Effector memory CD4-positive, alpha-beta T cell (primary cell): ENCODE results near the gene ABI3.
"Not testable (repeated sequence)": the region's sequence is repeated elsewhere in the genome, so short reads cannot be mapped to it uniquely, and the experiment has no call there.

Source experiments
- DNase-seq, 3 donors: peaks; one replicate each; pipeline ENCODE4 v3.0.0-alpha.2; 2020
- H3K27ac ChIP-seq: 2 replicates; pipeline ENCODE4 v1.7.0; 2013; ENCODE audit warnings: mild to moderate bottlenecking, low read length, moderate library complexity; ENCODE audit not compliant: insufficient read depth, poor library complexity, severe bottlenecking
- H3K27me3 ChIP-seq: replicated peaks from 2 replicates; pipeline ENCODE4 v1.7.0; 2013; ENCODE audit warnings: mild to moderate bottlenecking, low read length; ENCODE audit not compliant: insufficient read depth, control insufficient read depth, poor library complexity, severe bottlenecking
- H3K36me3 ChIP-seq: 2 replicates; pipeline ENCODE4 v1.7.0; 2013; ENCODE audit warnings: mild to moderate bottlenecking, low read length, moderate library complexity; ENCODE audit not compliant: control insufficient read depth, insufficient read depth
- H3K4me1 ChIP-seq: 2 replicates; pipeline ENCODE4 v1.7.0; 2013; ENCODE audit warnings: low read length, mild to moderate bottlenecking; ENCODE audit not compliant: control insufficient read depth, insufficient read depth, poor library complexity, severe bottlenecking
- H3K4me3 ChIP-seq: 2 replicates; pipeline ENCODE4 v1.7.0; 2013; ENCODE audit warnings: low read length, low read depth, mild to moderate bottlenecking; ENCODE audit not compliant: insufficient read depth, poor library complexity, severe bottlenecking
- H3K9me3 ChIP-seq: 2 replicates; pipeline ENCODE4 v1.7.0; 2013; ENCODE audit warnings: mild to moderate bottlenecking, low read length, moderate library complexity; ENCODE audit not compliant: control insufficient read depth

ABI3 gene

DNA sequence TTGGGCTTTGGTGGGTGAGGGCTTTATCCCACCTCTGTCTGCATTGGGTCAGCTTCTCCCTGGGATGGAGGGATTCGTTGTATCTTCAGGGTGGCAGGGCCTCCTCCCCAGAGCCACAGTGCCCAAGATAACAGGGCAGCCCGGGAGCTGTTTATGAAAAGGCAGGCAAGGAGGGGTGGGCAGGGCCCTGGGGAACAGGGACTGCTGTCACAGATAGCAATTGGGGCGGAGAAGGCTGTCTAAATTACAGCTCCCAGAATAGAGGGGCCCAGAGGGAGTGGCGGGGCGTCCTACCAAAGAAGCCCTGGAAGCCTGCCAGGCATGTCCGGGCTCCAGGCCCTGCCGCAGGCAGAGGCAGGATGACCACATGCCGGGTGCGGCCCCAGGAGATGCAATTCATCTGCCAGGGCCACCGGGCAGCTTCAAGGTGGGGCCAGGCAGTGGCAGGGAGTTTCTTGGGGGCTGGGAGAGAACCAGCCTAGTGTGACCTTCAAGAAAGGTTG is 38.8 kb downstream of the ABI3 start:
- H3K4me1 ChIP-seq = no peaks in the 10 kb centered on the region
- no peak for DNase-seq
- H3K27me3 ChIP-seq = no peaks in the 10 kb centered on the region
- no peaks in the 10 kb centered on the region for H3K36me3 ChIP-seq
- H3K4me3 ChIP-seq = no peak overlapping the region
- no peaks in the 10 kb centered on the region for H3K9me3 ChIP-seq
- no peak overlapping the region for H3K27ac ChIP-seq

DNA sequence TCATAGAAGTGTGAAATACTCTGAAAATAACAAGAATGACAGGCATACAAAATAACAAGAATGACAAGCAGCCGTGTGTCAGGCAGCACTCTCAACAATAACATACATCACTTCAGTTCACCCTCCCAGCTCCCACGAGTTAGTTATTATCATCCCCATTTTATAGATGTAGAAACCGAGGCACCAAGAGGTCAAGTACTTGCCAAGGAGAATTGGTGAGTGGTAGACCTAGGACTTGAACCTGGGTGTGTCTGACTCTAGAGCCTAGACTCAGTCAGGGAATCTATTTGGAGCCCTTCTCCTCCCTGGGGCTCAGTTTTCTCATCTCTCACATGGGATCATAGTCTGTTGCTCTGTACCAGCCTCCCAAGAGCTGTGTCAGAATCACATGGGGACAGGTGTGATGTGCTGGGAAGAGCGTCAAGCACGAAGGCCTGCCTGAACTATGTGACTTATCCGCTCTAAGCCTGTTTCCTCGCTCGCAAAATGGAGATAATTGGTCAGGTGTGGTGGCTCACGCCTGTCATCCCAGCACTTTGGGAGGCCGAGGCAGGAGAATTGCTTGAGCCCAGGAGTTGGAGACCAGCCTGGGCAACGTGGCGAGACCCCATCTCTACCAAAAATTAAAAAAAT is 39.5 kb downstream of the ABI3 start:
- Histone ChIP-seq H3K27me3 (no peaks in the 10 kb centered on the region), H3K36me3 (no peaks in the 10 kb centered on the region), H3K4me3 (no peak overlapping the region), H3K9me3 (no peaks in the 10 kb centered on the region), H3K27ac (no peak overlapping the region), H3K4me1 (no peaks in the 10 kb centered on the region)
- DNase-seq = no peak

- no peak overlapping the region for H3K4me3 ChIP-seq
- H3K27me3 ChIP-seq = no peaks in the 10 kb centered on the region
- DNase-seq = no peak
- no peaks in the 10 kb centered on the region for H3K4me1 ChIP-seq
- H3K27ac ChIP-seq = no peak overlapping the region
- H3K9me3 ChIP-seq = no peaks in the 10 kb centered on the region
- no peaks in the 10 kb centered on the region for H3K36me3 ChIP-seq
These were observed 41.7 kb downstream of the ABI3 start for GRCh38 chr17:49252148-49252695.

DNA sequence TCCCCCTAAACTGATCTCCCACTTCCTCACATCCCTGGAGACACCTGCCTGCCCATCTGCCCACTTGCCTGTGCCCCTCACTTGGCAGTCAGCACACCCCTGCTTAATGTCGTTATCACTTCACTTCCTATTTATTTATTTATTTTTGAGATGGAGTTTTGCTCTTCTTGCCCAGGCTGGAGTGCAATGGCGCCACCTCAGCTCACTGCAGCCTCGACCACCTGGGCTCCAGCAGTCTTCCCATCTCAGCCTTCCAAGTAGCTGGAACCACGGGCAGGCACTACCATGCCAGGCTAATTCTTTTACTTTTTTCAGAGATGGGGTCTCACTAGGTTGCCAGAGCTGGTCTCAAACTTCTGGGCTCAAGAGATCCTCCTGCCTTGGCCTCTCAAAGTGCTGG is 43.6 kb downstream of the ABI3 start:
- no peak overlapping the region for H3K27ac ChIP-seq
- no peaks in the 10 kb centered on the region for H3K36me3 ChIP-seq
- H3K27me3 ChIP-seq = no peaks in the 10 kb centered on the region
- H3K9me3 ChIP-seq = no peaks in the 10 kb centered on the region
- no peak overlapping the region for H3K4me3 ChIP-seq
- no peaks in the 10 kb centered on the region for H3K4me1 ChIP-seq
- no peak for DNase-seq

DNA sequence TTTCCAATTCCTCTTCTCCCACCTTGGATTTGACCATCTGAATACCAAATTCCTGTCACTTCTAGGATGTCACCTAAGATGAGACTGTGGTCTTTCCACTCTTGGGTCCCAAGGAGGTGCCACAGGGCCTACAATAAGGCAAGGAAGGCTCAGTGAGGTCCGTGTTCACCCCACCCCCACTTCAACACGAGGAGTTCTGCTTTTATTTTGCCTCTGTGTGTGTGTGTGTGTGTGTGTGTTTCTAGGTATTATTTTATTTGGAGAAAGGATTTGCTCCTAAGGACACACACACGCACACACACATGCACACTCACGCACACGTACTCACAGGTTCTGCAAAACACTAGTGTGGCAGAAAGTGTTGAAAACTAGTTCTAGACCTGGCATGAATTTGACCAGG is 44.6 kb downstream of the ABI3 start:
- Histone ChIP-seq H3K9me3 (no peaks in the 10 kb centered on the region), H3K27me3 (no peaks in the 10 kb centered on the region), H3K4me3 (no peak overlapping the region), H3K4me1 (peaks cover 5% of the 10 kb centered on the region), H3K27ac (no peak overlapping the region), H3K36me3 (no peaks in the 10 kb centered on the region)
- DNase-seq = no peak

DNA sequence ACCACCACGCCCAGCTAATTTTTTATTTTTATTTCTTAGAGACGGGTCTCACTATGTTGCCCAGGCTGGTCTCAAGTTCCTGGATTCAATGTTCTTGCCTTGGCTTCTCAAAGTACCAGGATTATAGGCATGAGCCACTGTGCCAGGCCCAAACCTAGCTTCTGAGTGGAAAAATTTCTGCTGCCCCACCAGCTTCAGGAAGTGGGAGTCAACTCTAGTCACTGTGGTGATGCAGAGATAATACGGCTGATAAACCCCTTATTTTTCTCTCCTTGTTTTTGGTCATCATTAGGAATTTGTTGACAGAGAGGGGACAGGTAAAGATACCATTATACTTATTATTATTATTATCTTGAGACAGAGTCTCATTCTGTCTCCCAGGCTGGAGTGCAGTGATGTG is 47.9 kb downstream of the ABI3 start:
- Histone ChIP-seq H3K4me3 (no peak overlapping the region), H3K4me1 (peaks cover 11% of the 10 kb centered on the region), H3K27ac (no peak overlapping the region), H3K9me3 (no peaks in the 10 kb centered on the region), H3K36me3 (no peaks in the 10 kb centered on the region), H3K27me3 (no peaks in the 10 kb centered on the region)
- no peak for DNase-seq

- Histone ChIP-seq H3K9me3 (no peaks in the 10 kb centered on the region), H3K27ac (no peak overlapping the region)
These were observed 49.1 kb downstream of the ABI3 start for GRCh38 chr17:49259663-49260010.

GRCh38 chr17:49260011-49260816 is 49.7 kb downstream of the ABI3 start:
- Histone ChIP-seq H3K4me1 (peaks cover 11% of the 10 kb centered on the region), H3K27ac (no peak overlapping the region), H3K9me3 (no peaks in the 10 kb centered on the region), H3K4me3 (peak overlapping the region; percentile 58), H3K36me3 (no peaks in the 10 kb centered on the region), H3K27me3 (no peaks in the 10 kb centered on the region)
- peak; percentile 14 to 29 (median 24) for DNase-seq

More at GRCh38 chr17:49259663-49260010, 49.1 kb downstream of the ABI3 start:
- peaks cover 11% of the 10 kb centered on the region for H3K4me1 ChIP-seq
- peak overlapping the region; percentile 58 for H3K4me3 ChIP-seq
- no peaks in the 10 kb centered on the region for H3K27me3 ChIP-seq
- DNase-seq = no peak
- no peaks in the 10 kb centered on the region for H3K36me3 ChIP-seq

DNA sequence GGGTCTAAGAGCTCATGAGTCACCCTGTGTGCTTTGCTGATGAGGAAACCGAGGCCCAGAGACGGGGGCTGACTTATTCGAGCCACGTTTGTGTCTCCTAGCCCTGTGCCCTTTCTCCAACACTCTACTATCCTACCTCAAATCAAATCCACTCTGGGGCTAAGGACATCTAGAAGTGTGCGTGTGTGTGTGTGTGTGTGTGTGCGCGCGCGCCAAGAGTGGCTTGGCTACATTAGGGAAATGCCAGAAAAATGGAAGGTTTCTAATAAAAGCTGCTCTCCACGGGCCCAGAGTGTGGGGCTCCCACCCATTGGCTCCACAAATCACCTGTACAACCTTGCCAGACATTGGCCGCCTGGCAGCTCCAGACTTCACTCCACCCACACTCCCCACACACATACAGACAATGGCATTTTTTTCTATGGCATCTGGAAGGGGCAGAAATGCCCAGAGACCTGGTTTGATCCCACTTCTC is 50.3 kb downstream of the ABI3 start:
- Histone ChIP-seq H3K27ac (no peak overlapping the region), H3K4me1 (peaks cover 11% of the 10 kb centered on the region), H3K4me3 (peak overlapping the region; percentile 58), H3K27me3 (no peaks in the 10 kb centered on the region), H3K9me3 (no peaks in the 10 kb centered on the region), H3K36me3 (no peaks in the 10 kb centered on the region)
- DNase-seq = no peak

GRCh38 chr17:49261540-49261939 is 51.0 kb downstream of the ABI3 start:
- H3K4me3 ChIP-seq, DNase-seq, H3K36me3 ChIP-seq, H3K9me3 ChIP-seq, H3K27ac ChIP-seq, H3K27me3 ChIP-seq: not testable (repeated sequence)
- peaks cover 11% of the 10 kb centered on the region for H3K4me1 ChIP-seq
